ENCODE measurements around the gene MICAL2. TPM values are rescaled to one million over a fixed set of nuclear protein-coding genes. Genes with fewer than 3 reads are reported as not detected.

MICAL2 gene
- total RNA-seq, 1 experiment from 2014 or later = 37.4 TPM

- no peak for TF ChIP-seq REST (IDR thresholded peaks at IDR 0.05; ENCODE audit: low read depth)
- TF ChIP-seq ELF1 (IDR thresholded peaks at IDR 0.05; ENCODE audit: borderline replicate concordance, low read depth) = no peak
- TF ChIP-seq RAD21 (IDR thresholded peaks at IDR 0.05; ENCODE audit: low read depth) = peak; percentile 34
- TF ChIP-seq ZNF274 (IDR thresholded peaks at IDR 0.05; ENCODE audit: low read depth, low read length) = no peak
- no peak for TF ChIP-seq SIN3A (IDR thresholded peaks at IDR 0.05; ENCODE audit: low read depth)
- no peak for TF ChIP-seq FOSL1 (IDR thresholded peaks at IDR 0.05; ENCODE audit: low read depth)
- no peak for TF ChIP-seq ATF3 (IDR thresholded peaks at IDR 0.05)
- no peak for TF ChIP-seq YY1 (IDR thresholded peaks at IDR 0.05; ENCODE audit: extremely low read depth, insufficient replicate concordance, low read depth, low read length)
- TF ChIP-seq EZH2 (IDR thresholded peaks at IDR 0.05) = no peak
- no peak for TF ChIP-seq ZFX (IDR thresholded peaks at IDR 0.05)
Observed at GRCh38 chr11:12083380-12083779, 27.0 kb upstream of the MICAL2 start (continued).

GRCh38 chr11:12084256-12084655 lies 26.1 kb upstream of the MICAL2 start:
- H3K79me2 ChIP-seq (ENCODE audit: insufficient read depth, low read length) = no peaks in the 10 kb centered on the region
- H3K4me1 ChIP-seq (ENCODE audit: control insufficient read depth in 1 of 2, insufficient read depth in 2 of 2, low read length in 2 of 2) = peaks cover 40 to 57% of the 10 kb centered on the region in 2 experiments
- ChIA-PET RAD21 (ENCODE audit: low non-redundant PET in 1 of 2, low total read pairs in 2 of 2, uncharacterized antibody in 2 of 2, unreplicated experiment in 2 of 2) (interaction anchor here in 1 of 2 experiments (0.5 kb wide), 1 partner anchor 30 kb away, joined by 3 read pairs; no protein-coding TSS in a partner anchor), POLR2A (no interaction called here), CTCF (no interaction called here)
- ATAC-seq (no peak), DNase-seq (ENCODE audit: low read depth, low spot score) (no peak)
- no TSS peak for BruUV-seq (replicated peaks)
- H3K4me2 ChIP-seq (ENCODE audit: low read length) = no peak overlapping the region
- H3K9ac ChIP-seq (ENCODE audit: low read length) = no peak overlapping the region
- H3K9me3 ChIP-seq (ENCODE audit: control insufficient read depth in 1 of 2, insufficient read depth in 1 of 2, low read depth in 1 of 2, low read length in 2 of 2) = no peaks in the 10 kb centered on the region
- no peaks in the 10 kb centered on the region for H3K36me3 ChIP-seq (ENCODE audit: control insufficient read depth in 1 of 2, insufficient read depth in 2 of 2, low read length in 2 of 2)
- no peak overlapping the region for H3K4me3 ChIP-seq (replicated peaks in 1 of 2; ENCODE audit: low read depth in 1 of 2, low read length in 2 of 2)
- H3K27me3 ChIP-seq (ENCODE audit: insufficient read depth, low read length) = no peaks in the 10 kb centered on the region
- no peak overlapping the region for H2AFZ ChIP-seq (ENCODE audit: low read depth, low read length, poor library complexity, severe bottlenecking)
- intact Hi-C loops (cut with micrococcal nuclease) = loop anchor here (10.0 kb wide), 1 partner anchor 151 kb away; no protein-coding TSS in a partner anchor
- no peak overlapping the region for H3K27ac ChIP-seq (ENCODE audit: low read depth, low read length)
- H3K9me2 ChIP-seq (ENCODE audit: insufficient read depth) = no peaks in the 10 kb centered on the region
- TF ChIP-seq EZH2 (IDR thresholded peaks at IDR 0.05) (no peak), ZFX (IDR thresholded peaks at IDR 0.05) (no peak), RAD21 (IDR thresholded peaks at IDR 0.05; ENCODE audit: low read depth) (no peak), ATF3 (IDR thresholded peaks at IDR 0.05) (no peak), SIN3A (IDR thresholded peaks at IDR 0.05; ENCODE audit: low read depth) (no peak), SRF (IDR thresholded peaks at IDR 0.05; ENCODE audit: low read depth) (no peak), MAX (IDR thresholded peaks at IDR 0.05) (no peak), REST (IDR thresholded peaks at IDR 0.05; ENCODE audit: low read depth) (no peak), CTCF (IDR thresholded peaks at IDR 0.05 in 2 of 3, conservative IDR thresholded peaks at IDR 0.05 in 1 of 3; ENCODE audit: borderline replicate concordance in 1 of 3, insufficient read depth in 1 of 3, low read depth in 2 of 3, low read length in 2 of 3) (no peak)
- no peaks in the 10 kb centered on the region for H4K20me1 ChIP-seq (ENCODE audit: insufficient read depth)

Data from HCT116 (cell line).